H9 (cell line): ENCODE results near the gene NXPH4. TPM values are rescaled to one million over a fixed set of nuclear protein-coding genes. Genes with fewer than 3 reads are reported as not detected.

Experiments used
- DNase-seq: peaks from one replicate; pipeline ENCODE4 v3.0.0-alpha.2; 2017
- H2AFZ ChIP-seq: one replicate; pipeline ENCODE4 v1.6.1; 2013; ENCODE audit warnings: mild to moderate bottlenecking, low read length, control low read depth, moderate library complexity
- H2AK5ac ChIP-seq: 2 replicates; pipeline ENCODE4 v1.6.1; 2013; ENCODE audit warnings: low read length, control low read depth, mixed read lengths; ENCODE audit not compliant: insufficient read length
- H2BK120ac ChIP-seq: one replicate; pipeline ENCODE4 v1.6.1; 2013; ENCODE audit warnings: low read depth, mild to moderate bottlenecking, low read length, control low read depth, inconsistent platforms; ENCODE audit not compliant: poor library complexity, severe bottlenecking
- H2BK12ac ChIP-seq: 2 replicates; pipeline ENCODE4 v1.6.1; 2013; ENCODE audit warnings: low read length, control low read depth, mixed read lengths, low read depth; ENCODE audit not compliant: insufficient read length
- H2BK15ac ChIP-seq: 2 replicates; pipeline ENCODE4 v1.6.1; 2013; ENCODE audit warnings: low read depth, low read length, control low read depth
- H2BK20ac ChIP-seq: one replicate; pipeline ENCODE4 v1.6.1; 2013; ENCODE audit warnings: low read depth, mild to moderate bottlenecking, low read length, control low read depth, inconsistent platforms; ENCODE audit not compliant: poor library complexity, severe bottlenecking
- H2BK5ac ChIP-seq: 2 replicates; pipeline ENCODE4 v1.6.1; 2013; ENCODE audit warnings: low read length, control low read depth, mixed read lengths; ENCODE audit not compliant: insufficient read length
- H3K14ac ChIP-seq: 2 replicates; pipeline ENCODE4 v1.6.1; 2013; ENCODE audit warnings: low read length, control low read depth; ENCODE audit not compliant: insufficient read depth
- H3K18ac ChIP-seq: 2 replicates; pipeline ENCODE4 v1.6.1; 2013; ENCODE audit warnings: low read depth, mild to moderate bottlenecking, mixed read lengths, low read length, control low read depth; ENCODE audit not compliant: insufficient read length
- H3K23ac ChIP-seq: 2 replicates; pipeline ENCODE4 v1.6.1; 2013; ENCODE audit warnings: low read length, control low read depth, mixed read lengths, low read depth; ENCODE audit not compliant: insufficient read length
- H3K23me2 ChIP-seq: 2 replicates; pipeline ENCODE4 v1.6.1; 2013; ENCODE audit warnings: low read depth, mild to moderate bottlenecking, mixed read lengths, low read length, control low read depth; ENCODE audit not compliant: insufficient read length, poor library complexity, severe bottlenecking
- H3K27ac ChIP-seq: 2 replicates; pipeline ENCODE4 v1.5.1; 2013; ENCODE audit warnings: low read length, control low read depth, mixed read lengths, low read depth; ENCODE audit not compliant: insufficient read length
- H3K27me3 ChIP-seq: 2 replicates; pipeline ENCODE4 v1.6.1; 2013; ENCODE audit warnings: low read length, control low read depth, inconsistent platforms; ENCODE audit not compliant: insufficient read depth
- H3K4ac ChIP-seq: 2 replicates; pipeline ENCODE4 v1.6.1; 2013; ENCODE audit warnings: low read depth, mild to moderate bottlenecking, control low read depth, inconsistent platforms, low read length, moderate library complexity
- H3K4me1 ChIP-seq: 2 replicates; pipeline ENCODE4 v1.6.1; 2013; ENCODE audit warnings: low read length, control low read depth, inconsistent platforms; ENCODE audit not compliant: insufficient read depth
- H3K4me2 ChIP-seq: 2 replicates; pipeline ENCODE4 v1.6.1; 2013; ENCODE audit warnings: low read length, control low read depth, mixed read lengths; ENCODE audit not compliant: insufficient read length, insufficient read depth
- H3K56ac ChIP-seq: 2 replicates; pipeline ENCODE4 v1.6.1; 2013; ENCODE audit warnings: low read depth, mild to moderate bottlenecking, mixed read lengths, low read length, control low read depth; ENCODE audit not compliant: insufficient read length
- H3K79me1 ChIP-seq: 2 replicates; pipeline ENCODE4 v1.6.1; 2013; ENCODE audit warnings: low read depth, mild to moderate bottlenecking, moderate library complexity, low read length, control low read depth, inconsistent platforms; ENCODE audit not compliant: insufficient read depth, poor library complexity, severe bottlenecking
- H3K79me2 ChIP-seq: 2 replicates; pipeline ENCODE4 v1.6.1; 2013; ENCODE audit warnings: low read length, control low read depth, inconsistent platforms; ENCODE audit not compliant: insufficient read depth
- H3K9ac ChIP-seq: 2 replicates; pipeline ENCODE4 v1.6.1; 2013; ENCODE audit warnings: low read length, control low read depth, mixed read lengths; ENCODE audit not compliant: insufficient read length; ENCODE audit errors: extremely low read depth
- H3K9me3 ChIP-seq: one replicate; pipeline ENCODE4 v1.6.1; 2013; ENCODE audit warnings: low read depth, low read length, inconsistent platforms; ENCODE audit not compliant: control insufficient read depth
- H3T11ph ChIP-seq: one replicate; pipeline ENCODE4 v1.6.1; 2013; ENCODE audit warnings: mild to moderate bottlenecking, low read length, control low read depth, inconsistent platforms
- H4K20me1 ChIP-seq: one replicate; pipeline ENCODE4 v1.6.1; 2013; ENCODE audit not compliant: control insufficient read depth, insufficient read length, insufficient read depth
- H4K5ac ChIP-seq: 2 replicates; pipeline ENCODE4 v1.6.1; 2013; ENCODE audit warnings: low read depth, mild to moderate bottlenecking, mixed read lengths, low read length, control low read depth; ENCODE audit not compliant: insufficient read length
- H4K8ac ChIP-seq: replicated peaks from 2 replicates; pipeline ENCODE4 v1.6.1; 2013; ENCODE audit warnings: low read length, control low read depth, mixed read lengths, low read depth; ENCODE audit not compliant: insufficient read length
- H4K91ac ChIP-seq: 2 replicates; pipeline ENCODE4 v1.6.1; 2013; ENCODE audit warnings: low read depth, mild to moderate bottlenecking, moderate library complexity, mixed read lengths, low read length, control low read depth; ENCODE audit not compliant: insufficient read length
- H3K27ac Mint-ChIP-seq, 3 experiments: 2 replicates in 2 of 3; 3 replicates in 1 of 3; pipeline ENCODE4 v1.8.0; 2020 to 2021; ENCODE audit warnings: mixed read lengths in 3 of 3, mild to moderate bottlenecking in 1 of 3, moderate library complexity in 1 of 3
- H3K27me3 Mint-ChIP-seq: 2 replicates; pipeline ENCODE4 v1.8.0; 2021; ENCODE audit warnings: low read depth, mild to moderate bottlenecking, moderate library complexity, mixed read lengths
- H3K36me3 Mint-ChIP-seq, 3 experiments: 2 replicates in 2 of 3; 3 replicates in 1 of 3; pipeline ENCODE4 v1.8.0; 2020 to 2021; ENCODE audit warnings: low read depth in 3 of 3, mixed read lengths in 3 of 3; ENCODE audit not compliant: insufficient read depth in 1 of 3
- H3K4me1 Mint-ChIP-seq, 2 experiments: 2 replicates each; pipeline ENCODE4 v1.8.0; 2020; ENCODE audit warnings: mixed read lengths in 2 of 2
- H3K4me3 Mint-ChIP-seq, 2 experiments: 2 replicates in 1 of 2; 3 replicates in 1 of 2; pipeline ENCODE4 v1.8.0; 2020 to 2021; ENCODE audit warnings: mild to moderate bottlenecking in 2 of 2, mixed read lengths in 2 of 2, moderate library complexity in 1 of 2
- H3K9me3 Mint-ChIP-seq, 2 experiments: 2 replicates in 1 of 2; 3 replicates in 1 of 2; pipeline ENCODE4 v1.8.0; 2020; ENCODE audit warnings: mild to moderate bottlenecking in 2 of 2, mixed read lengths in 2 of 2, moderate library complexity in 1 of 2
- CTCF ChIP-seq: fragments of 200-600 bp; sonication (generic); conservative IDR thresholded peaks from 3 replicates; pipeline ENCODE4 v1.8.0; 2021; ENCODE audit warnings: antibody characterized with exemption, mild to moderate bottlenecking
- WGBS: extraction: QIAGEN DNeasy Blood & Tissue Kit; methylation state at CpG from one replicate; pipeline ENCODE4 v1.1.7; 2013; ENCODE audit warnings: missing lambda C conversion rate, low lambda C conversion rate, mixed read lengths; ENCODE audit not compliant: insufficient read length; ENCODE audit errors: extremely low coverage; 5-methylcytosine and 5-hydroxymethylcytosine counted together
- total RNA-seq: library from RNA; stranded (reverse); gene quantifications from 2 replicates; pipeline ENCODE4 v1.2.1, GENCODE V29; 2021

Gene NXPH4
- total RNA-seq, 1 experiment from 2014 or later: 2.1 TPM

GRCh38 chr12:57243521-57244311 is 27.1 kb downstream of the NXPH4 start:
- no peak overlapping the region for H2BK120ac ChIP-seq
- no peak overlapping the region for H2BK12ac ChIP-seq
- WGBS: no CpG with 5 or more reads among the region's 41 CpGs
- Mint-ChIP-seq H3K36me3 (peaks cover 0 to 3% (median 2%) of the 10 kb centered on the region in 3 experiments; a peak in 2 of 7 replicates), H3K9me3 (no peaks in the 10 kb centered on the region), H3K4me3 (peak overlapping the region; percentile 74 to 84), H3K27me3 (peaks cover 58% of the 10 kb centered on the region), H3K27ac (no peak overlapping the region), H3K4me1 (peaks cover 55 to 64% of the 10 kb centered on the region in 2 experiments)
- H3K4me1 ChIP-seq: 0 out of 2 replicates have a peak, but pooled peaks cover 4% of the 10 kb centered on the region
- H3K9me3 ChIP-seq: no peaks in the 10 kb centered on the region
- H3K56ac ChIP-seq: no peak overlapping the region
- H4K91ac ChIP-seq: no peak overlapping the region
- no peak overlapping the region for H4K8ac ChIP-seq
- no peak overlapping the region for H2AK5ac ChIP-seq
- no peak overlapping the region for H3T11ph ChIP-seq
- H2BK5ac ChIP-seq: no peak overlapping the region
- no peak overlapping the region for H2AFZ ChIP-seq
- H3K27me3 ChIP-seq: peaks cover 32% of the 10 kb centered on the region
- H3K79me2 ChIP-seq: no peaks in the 10 kb centered on the region
- peak overlapping the region; percentile 44 for H3K4me2 ChIP-seq
- no peak overlapping the region for H3K4ac ChIP-seq
- H3K79me1 ChIP-seq: no peaks in the 10 kb centered on the region
- H3K23ac ChIP-seq: no peak overlapping the region
- H3K23me2 ChIP-seq: peaks cover 20% of the 10 kb centered on the region
- no peaks in the 10 kb centered on the region for H4K20me1 ChIP-seq
- no peak overlapping the region for H2BK15ac ChIP-seq
- H4K5ac ChIP-seq: no peak overlapping the region
- TF ChIP-seq CTCF: peak; percentile 94
- no peak overlapping the region for H2BK20ac ChIP-seq
- peak; percentile 96 for DNase-seq
- no peak overlapping the region for H3K9ac ChIP-seq
- no peak overlapping the region for H3K27ac ChIP-seq
- H3K18ac ChIP-seq: no peak overlapping the region
- no peak overlapping the region for H3K14ac ChIP-seq
